Neuronal stem cell (in vitro differentiated cells): ENCODE data around the gene PRRT2.
A peak's percentile ranks its signal among the peaks of the same experiment; 100 is the strongest.

Source experiments
- DNase-seq: peaks from one replicate; pipeline ENCODE4 v3.0.0-alpha.2; 2013; ENCODE audit warnings: low spot score
- H2AFZ ChIP-seq: one replicate; pipeline ENCODE4 v1.6.1; 2013; ENCODE audit warnings: mild to moderate bottlenecking, low read length, inconsistent platforms
- H2AK5ac ChIP-seq: 2 replicates; pipeline ENCODE4 v1.6.1; 2013; ENCODE audit warnings: low read depth, mild to moderate bottlenecking, inconsistent platforms, low read length, moderate library complexity, mixed read lengths
- H2BK120ac ChIP-seq: 2 replicates; pipeline ENCODE4 v1.6.1; 2013; ENCODE audit warnings: low read depth, mild to moderate bottlenecking, inconsistent platforms, low read length, moderate library complexity, mixed read lengths
- H2BK12ac ChIP-seq: one replicate; pipeline ENCODE4 v1.6.1; 2013; ENCODE audit warnings: low read length, inconsistent platforms
- H2BK15ac ChIP-seq: 2 replicates; pipeline ENCODE4 v1.6.1; 2013; ENCODE audit warnings: mild to moderate bottlenecking, low read length, inconsistent platforms, mixed read lengths
- H2BK5ac ChIP-seq: one replicate; pipeline ENCODE4 v1.6.1; 2013; ENCODE audit warnings: inconsistent platforms, mild to moderate bottlenecking, low read length, moderate library complexity
- H3K14ac ChIP-seq: one replicate; pipeline ENCODE4 v1.6.1; 2013; ENCODE audit warnings: low read length, inconsistent platforms
- H3K18ac ChIP-seq: 2 replicates; pipeline ENCODE4 v1.6.1; 2013; ENCODE audit warnings: low read length, inconsistent platforms
- H3K23ac ChIP-seq: 2 replicates; pipeline ENCODE4 v1.6.1; 2013; ENCODE audit warnings: low read depth, mild to moderate bottlenecking, mixed read lengths, low read length, inconsistent platforms; ENCODE audit not compliant: poor library complexity
- H3K27ac ChIP-seq: replicated peaks from 3 replicates; pipeline ENCODE4 v1.5.1; 2013; ENCODE audit warnings: low read length, inconsistent platforms
- H3K27me3 ChIP-seq, 3 experiments: 2 replicates each; pipeline ENCODE4 v1.6.1; 2013; ENCODE audit warnings: low read length in 3 of 3, mild to moderate bottlenecking in 2 of 3, inconsistent platforms in 1 of 3, low read depth in 1 of 3, mixed read lengths in 1 of 3, moderate library complexity in 1 of 3; ENCODE audit not compliant: control insufficient read depth in 3 of 3, insufficient read depth in 3 of 3
- H3K36me3 ChIP-seq, 2 donors: replicated peaks in 1 of 2; 2 replicates each; pipeline ENCODE4 v1.6.1; 2013; ENCODE audit warnings: low read length in 2 of 2; ENCODE audit not compliant: control insufficient read depth in 2 of 2, insufficient read depth in 2 of 2
- H3K4ac ChIP-seq: 2 replicates; pipeline ENCODE4 v1.6.1; 2013; ENCODE audit warnings: inconsistent platforms, mild to moderate bottlenecking, low read length, moderate library complexity
- H3K4me1 ChIP-seq, 2 donors: 1 replicate in 1 of 2; 2 replicates in 1 of 2; pipeline ENCODE4 v1.6.1; 2013; ENCODE audit warnings: low read length in 2 of 2, low read depth in 1 of 2; ENCODE audit not compliant: control insufficient read depth in 2 of 2, insufficient read depth in 1 of 2
- H3K4me2 ChIP-seq: one replicate; pipeline ENCODE4 v1.6.1; 2013; ENCODE audit warnings: mild to moderate bottlenecking, low read length, inconsistent platforms; ENCODE audit not compliant: insufficient read depth, poor library complexity, severe bottlenecking
- H3K4me3 ChIP-seq, 2 donors: 2 replicates each; pipeline ENCODE4 v1.5.1; 2013; ENCODE audit warnings: low read length in 2 of 2, mild to moderate bottlenecking in 2 of 2, inconsistent platforms in 1 of 2, moderate library complexity in 1 of 2
- H3K79me1 ChIP-seq: one replicate; pipeline ENCODE4 v1.6.1; 2013; ENCODE audit warnings: low read depth, mild to moderate bottlenecking, inconsistent platforms, low read length, moderate library complexity
- H3K9ac ChIP-seq: one replicate; pipeline ENCODE4 v1.6.1; 2013; ENCODE audit warnings: mild to moderate bottlenecking, low read depth, low read length, inconsistent platforms; ENCODE audit not compliant: poor library complexity
- H3K9me3 ChIP-seq, 2 donors: replicated peaks in 1 of 2; 2 replicates each; pipeline versions ENCODE3 to v1.6.1; 2013; ENCODE audit warnings: low read length in 2 of 2, mild to moderate bottlenecking in 2 of 2, inconsistent platforms in 1 of 2, low read depth in 1 of 2, mixed read lengths in 1 of 2, moderate library complexity in 1 of 2; ENCODE audit not compliant: control insufficient read depth in 2 of 2, insufficient read depth in 1 of 2
- H4K8ac ChIP-seq: one replicate; pipeline ENCODE4 v1.6.1; 2013; ENCODE audit warnings: low read depth, mild to moderate bottlenecking, inconsistent platforms, low read length, moderate library complexity
- H4K91ac ChIP-seq: one replicate; pipeline ENCODE4 v1.6.1; 2013; ENCODE audit warnings: low read length, low read depth, mild to moderate bottlenecking, inconsistent platforms; ENCODE audit not compliant: poor library complexity
- WGBS, 2 donors: extraction: QIAGEN DNeasy Blood & Tissue Kit; methylation state at CpG; one replicate each; pipeline ENCODE4 v1.1.7; 2013; ENCODE audit warnings: missing lambda C conversion rate in 2 of 2, mixed read lengths in 1 of 2; ENCODE audit not compliant: insufficient read length in 2 of 2, insufficient replicate concordance in 1 of 2; ENCODE audit errors: extremely low coverage in 2 of 2; 5-methylcytosine and 5-hydroxymethylcytosine counted together

PRRT2 gene

GRCh38 chr16:29808219-29808900 lies 3.6 kb upstream of the PRRT2 start:
- Histone ChIP-seq H3K4me3 (peak overlapping the region; percentile 64 to 93), H3K9ac (peak overlapping the region; percentile 98), H3K23ac (peak overlapping the region; percentile 92), H4K91ac (no peak overlapping the region), H3K79me1 (peaks cover 25% of the 10 kb centered on the region), H3K14ac (no peak overlapping the region), H3K36me3 (peaks cover 29 to 51% of the 10 kb centered on the region in 2 donors), H3K4me2 (peak overlapping the region; percentile 91), H2AK5ac (peak overlapping the region; percentile 99), H3K27me3 (no peaks in the 10 kb centered on the region), H3K4ac (no peak overlapping the region), H2BK12ac (no peak overlapping the region), H3K27ac (peak overlapping the region; percentile 93), H3K18ac (peak overlapping the region; percentile 87), H3K4me1 (peaks cover 40 to 41% of the 10 kb centered on the region in 2 donors), H2BK120ac (no peak overlapping the region), H3K9me3 (peaks cover 0 to 2% of the 10 kb centered on the region in 2 donors), H4K8ac (peak overlapping the region; percentile 10), H2AFZ (no peak overlapping the region), H2BK5ac (peak overlapping the region; percentile 96), H2BK15ac (peak overlapping the region; percentile 85)
- no CpG with 5 or more reads among the region's 25 CpGs for WGBS, 2 donors
- no peak for DNase-seq

- H2BK5ac ChIP-seq, result no peak overlapping the region
- H3K14ac ChIP-seq, result no peak overlapping the region
- H3K18ac ChIP-seq, result peak overlapping the region; percentile 48
- H2AK5ac ChIP-seq, result peak overlapping the region; percentile 2
- H4K91ac ChIP-seq, result no peak overlapping the region
- peaks cover 25% of the 10 kb centered on the region for H3K79me1 ChIP-seq
- no peak for DNase-seq
- H3K27ac ChIP-seq, result peak overlapping the region; percentile 97
- H3K27me3 ChIP-seq, result no peaks in the 10 kb centered on the region
- H2BK15ac ChIP-seq, result no peak overlapping the region
- peak overlapping the region; percentile 23 for H3K4me2 ChIP-seq
- peak overlapping the region; percentile 19 for H4K8ac ChIP-seq
- peak overlapping the region in 1 of 2 donors; percentile 64 for H3K4me3 ChIP-seq
- peak overlapping the region; percentile 66 for H3K23ac ChIP-seq
- no peak overlapping the region for H2BK120ac ChIP-seq
- no peak overlapping the region for H3K4ac ChIP-seq
- peak overlapping the region; percentile 70 for H3K9ac ChIP-seq
- H3K36me3 ChIP-seq, result peaks cover 20 to 42% of the 10 kb centered on the region in 2 donors
- no peak overlapping the region for H2AFZ ChIP-seq
- no peak overlapping the region for H2BK12ac ChIP-seq
- H3K4me1 ChIP-seq, result peaks cover 44 to 46% of the 10 kb centered on the region in 2 donors
- peaks cover 0 to 2% of the 10 kb centered on the region in 2 donors for H3K9me3 ChIP-seq
- WGBS, 2 donors, result no CpG with 5 or more reads among the region's 31 CpGs
Observed at GRCh38 chr16:29809031-29809747, 2.8 kb upstream of the PRRT2 start.

DNA sequence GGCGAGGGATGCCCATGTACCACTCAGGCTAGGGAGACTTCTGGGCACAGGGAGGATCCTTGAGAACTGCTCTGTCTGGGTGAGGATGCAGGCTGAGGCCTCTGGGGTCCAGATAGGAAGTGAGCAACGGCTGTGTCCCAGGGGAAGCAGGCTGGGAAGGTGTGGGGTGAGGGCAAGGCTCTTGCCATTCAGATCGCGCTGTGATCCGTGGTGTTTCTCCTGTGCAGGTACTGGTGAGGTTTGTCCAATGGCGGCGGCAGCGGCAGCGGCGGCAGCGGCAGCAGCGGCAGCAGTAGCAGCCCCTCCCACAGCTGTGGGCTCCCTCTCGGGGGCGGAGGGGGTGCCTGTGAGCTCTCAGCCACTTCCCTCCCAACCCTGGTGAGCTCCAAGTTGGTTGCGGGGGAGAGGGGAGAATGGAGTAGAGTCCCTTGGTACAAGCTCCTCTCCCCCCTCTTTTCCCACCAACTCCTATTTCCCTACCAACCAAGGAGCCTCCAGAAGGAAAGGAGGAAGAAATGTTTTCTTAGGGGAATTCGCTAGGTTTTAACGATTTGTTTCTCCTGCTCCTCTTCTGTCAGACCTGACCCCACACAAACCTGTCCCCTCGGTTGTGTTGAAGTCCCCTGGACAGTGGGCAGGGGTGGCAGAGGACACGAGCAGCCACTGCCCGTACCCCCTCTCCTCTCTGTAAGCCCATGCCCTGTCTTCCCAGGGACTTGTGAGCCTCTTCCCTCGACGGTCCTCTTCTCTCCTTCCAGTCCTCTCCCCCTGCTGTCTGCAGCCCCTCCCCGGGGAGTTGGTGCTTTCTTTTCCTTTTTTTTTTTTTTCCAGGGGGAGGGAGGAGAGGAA lies 1.9 kb upstream of the PRRT2 start:
- peak overlapping the region; percentile 23 for H3K4me2 ChIP-seq
- H3K4me1 ChIP-seq, result peaks cover 48% of the 10 kb centered on the region in 2 donors
- H3K27me3 ChIP-seq, result no peaks in the 10 kb centered on the region
- no peak for DNase-seq
- H4K8ac ChIP-seq, result no peak overlapping the region
- H3K27ac ChIP-seq, result peak overlapping the region; percentile 97
- H3K14ac ChIP-seq, result no peak overlapping the region
- H3K9ac ChIP-seq, result peak overlapping the region; percentile 88
- H2AK5ac ChIP-seq, result peak overlapping the region; percentile 86
- no peak overlapping the region for H2BK15ac ChIP-seq
- H2BK120ac ChIP-seq, result no peak overlapping the region
- H2AFZ ChIP-seq, result no peak overlapping the region
- H2BK12ac ChIP-seq, result no peak overlapping the region
- H3K23ac ChIP-seq, result peak overlapping the region; percentile 97
- no CpG with 5 or more reads among the region's 23 CpGs for WGBS, 2 donors
- H4K91ac ChIP-seq, result no peak overlapping the region
- no peak overlapping the region for H3K4me3 ChIP-seq
- peak overlapping the region; percentile 69 for H3K18ac ChIP-seq
- H3K4ac ChIP-seq, result no peak overlapping the region
- H3K79me1 ChIP-seq, result peaks cover 27% of the 10 kb centered on the region
- peaks cover 20 to 36% of the 10 kb centered on the region in 2 donors for H3K36me3 ChIP-seq
- H2BK5ac ChIP-seq, result no peak overlapping the region
- peaks cover 0 to 2% of the 10 kb centered on the region in 2 donors for H3K9me3 ChIP-seq
